ENCODE data around the gene FAF1. TPM values are rescaled to one million over a fixed set of nuclear protein-coding genes. Genes with fewer than 3 reads are reported as not detected.
A peak's percentile ranks its signal among the peaks of the same experiment; 100 is the strongest.

Gene FAF1
- total RNA-seq, 4 donors from 2014 or later = 36.9 to 77.6 (median 48.3) TPM

DNA sequence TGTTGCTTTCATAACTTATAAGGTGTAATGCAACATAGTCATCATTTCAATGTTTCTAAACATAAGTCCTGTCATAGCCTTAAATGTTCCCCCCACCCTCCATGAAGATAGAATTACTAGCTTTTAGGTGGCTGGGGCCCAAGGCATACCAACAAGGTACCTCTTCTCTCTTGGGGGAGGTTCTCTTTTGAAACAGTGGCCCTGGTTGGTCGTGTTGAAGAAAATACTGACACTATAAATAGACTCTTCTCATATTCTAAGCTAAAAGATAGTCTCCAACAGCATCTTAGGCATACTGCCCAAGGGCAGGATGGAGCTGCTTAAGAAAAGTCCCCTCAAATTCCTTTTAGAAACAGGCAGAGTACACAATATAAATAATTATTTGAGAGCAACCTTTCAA, 255.0 kb downstream of the FAF1 start:
- TF ChIP-seq, protein P1, sequence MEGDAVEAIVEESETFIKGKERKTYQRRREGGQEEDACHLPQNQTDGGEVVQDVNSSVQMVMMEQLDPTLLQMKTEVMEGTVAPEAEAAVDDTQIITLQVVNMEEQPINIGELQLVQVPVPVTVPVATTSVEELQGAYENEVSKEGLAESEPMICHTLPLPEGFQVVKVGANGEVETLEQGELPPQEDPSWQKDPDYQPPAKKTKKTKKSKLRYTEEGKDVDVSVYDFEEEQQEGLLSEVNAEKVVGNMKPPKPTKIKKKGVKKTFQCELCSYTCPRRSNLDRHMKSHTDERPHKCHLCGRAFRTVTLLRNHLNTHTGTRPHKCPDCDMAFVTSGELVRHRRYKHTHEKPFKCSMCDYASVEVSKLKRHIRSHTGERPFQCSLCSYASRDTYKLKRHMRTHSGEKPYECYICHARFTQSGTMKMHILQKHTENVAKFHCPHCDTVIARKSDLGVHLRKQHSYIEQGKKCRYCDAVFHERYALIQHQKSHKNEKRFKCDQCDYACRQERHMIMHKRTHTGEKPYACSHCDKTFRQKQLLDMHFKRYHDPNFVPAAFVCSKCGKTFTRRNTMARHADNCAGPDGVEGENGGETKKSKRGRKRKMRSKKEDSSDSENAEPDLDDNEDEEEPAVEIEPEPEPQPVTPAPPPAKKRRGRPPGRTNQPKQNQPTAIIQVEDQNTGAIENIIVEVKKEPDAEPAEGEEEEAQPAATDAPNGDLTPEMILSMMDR (IDR thresholded peaks at IDR 0.05) = no peak
- TF ChIP-seq POLR2A (IDR thresholded peaks at IDR 0.05) = no peak
- DNase-seq = no peak
- H3K27me3 ChIP-seq = no peaks in the 10 kb centered on the region

DNA sequence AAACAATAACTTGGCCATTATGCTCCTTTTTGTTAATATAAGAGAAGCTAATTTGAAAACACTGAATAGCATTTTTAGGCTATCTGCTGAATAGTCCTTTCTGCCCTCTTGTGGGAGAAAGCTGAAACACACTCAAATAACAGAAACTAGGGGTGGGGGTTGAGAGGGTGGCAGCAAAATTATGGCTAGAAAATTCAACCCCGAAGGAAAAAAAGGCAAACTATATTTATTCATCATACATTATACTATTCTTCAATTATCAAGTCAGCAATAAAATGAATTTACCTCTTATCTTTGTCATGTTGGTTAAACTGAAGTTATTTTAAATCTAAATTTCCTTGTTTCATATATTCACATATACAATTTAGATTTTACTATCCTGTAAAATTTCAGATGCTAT, 255.9 kb downstream of the FAF1 start:
- TF ChIP-seq POLR2A (IDR thresholded peaks at IDR 0.05) = no peak
- TF ChIP-seq, protein P1 (IDR thresholded peaks at IDR 0.05) = peak; percentile 27 to 73 (median 67)
- Histone ChIP-seq H3K27ac (no peak overlapping the region), H3K36me3 (no peaks in the 10 kb centered on the region), H3K4me3 (no peak overlapping the region), H3K9me3 (no peaks in the 10 kb centered on the region), H3K4me1 (no peaks in the 10 kb centered on the region), H3K27me3 (no peaks in the 10 kb centered on the region)
- no peak for DNase-seq

More for the DNA sequence above, 255.0 kb downstream of the FAF1 start:
- H3K27ac ChIP-seq = no peak overlapping the region
- H3K9me3 ChIP-seq = no peaks in the 10 kb centered on the region
- H3K4me3 ChIP-seq = no peak overlapping the region
- no peaks in the 10 kb centered on the region for H3K36me3 ChIP-seq
- H3K4me1 ChIP-seq = no peaks in the 10 kb centered on the region

- Histone ChIP-seq H3K9me3 (no peaks in the 10 kb centered on the region), H3K27me3 (no peaks in the 10 kb centered on the region)
Observed at GRCh38 chr1:50703240-50703639, 256.8 kb downstream of the FAF1 start.

GRCh38 chr1:50702395-50702794, 257.7 kb downstream of the FAF1 start:
- Histone ChIP-seq H3K4me1 (no peaks in the 10 kb centered on the region), H3K27me3 (no peaks in the 10 kb centered on the region), H3K36me3 (no peaks in the 10 kb centered on the region), H3K4me3 (no peak overlapping the region), H3K27ac (no peak overlapping the region), H3K9me3 (no peaks in the 10 kb centered on the region)
- TF ChIP-seq, protein P1 (IDR thresholded peaks at IDR 0.05) = no peak
- no peak for TF ChIP-seq POLR2A (IDR thresholded peaks at IDR 0.05)
- DNase-seq = no peak

More at GRCh38 chr1:50703240-50703639, 256.8 kb downstream of the FAF1 start:
- no peak for DNase-seq
- Histone ChIP-seq H3K4me3 (no peak overlapping the region), H3K4me1 (no peaks in the 10 kb centered on the region), H3K36me3 (no peaks in the 10 kb centered on the region), H3K27ac (no peak overlapping the region)
- TF ChIP-seq POLR2A (IDR thresholded peaks at IDR 0.05) = no peak
- TF ChIP-seq, protein P1 (IDR thresholded peaks at IDR 0.05) = no peak

GRCh38 chr1:50701706-50702317, 258.3 kb downstream of the FAF1 start:
- H3K9me3 ChIP-seq = no peaks in the 10 kb centered on the region
- TF ChIP-seq, protein P1 (IDR thresholded peaks at IDR 0.05) = no peak
- no peak for TF ChIP-seq POLR2A (IDR thresholded peaks at IDR 0.05)
- no peaks in the 10 kb centered on the region for H3K27me3 ChIP-seq
- no peak for DNase-seq
- H3K4me1 ChIP-seq = no peaks in the 10 kb centered on the region
- no peak overlapping the region for H3K4me3 ChIP-seq
- no peaks in the 10 kb centered on the region for H3K36me3 ChIP-seq
- no peak overlapping the region for H3K27ac ChIP-seq
